ENCODE results near the gene PTGS1.

The PTGS1 gene

DNA sequence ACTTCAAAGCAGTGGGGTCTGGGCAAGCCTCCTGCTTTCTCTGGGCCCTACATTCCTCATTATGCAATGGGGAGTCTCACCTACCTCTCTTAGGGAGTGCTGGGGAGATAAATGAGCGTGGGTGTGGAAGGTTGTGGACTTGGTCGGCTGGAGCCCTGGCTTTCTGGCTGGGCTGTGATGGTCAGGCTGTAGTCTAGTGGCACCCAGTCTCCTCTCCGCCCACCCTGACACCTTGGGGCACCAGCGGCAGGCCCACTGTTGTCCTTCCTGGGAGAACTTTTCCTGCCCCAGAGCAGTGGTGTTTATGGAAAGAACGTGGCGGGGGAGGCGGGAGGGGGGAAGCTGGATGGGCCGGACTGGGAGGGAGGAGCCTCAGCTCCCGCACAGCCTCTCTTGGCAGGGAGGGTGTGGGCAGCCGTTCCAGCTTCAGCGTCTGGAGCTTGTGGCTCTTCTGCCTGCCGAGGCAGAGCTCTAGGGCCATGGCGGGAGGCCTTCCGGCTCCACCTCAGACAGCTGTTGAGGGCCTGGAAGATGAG, 4.1 kb downstream of the PTGS1 start:
- no peak for DNase-seq (ENCODE audit: low read depth)

- no peak for DNase-seq (ENCODE audit: low read depth)
Measured at GRCh38 chr9:122376796-122377195, 6.0 kb downstream of the PTGS1 start.

GRCh38 chr9:122377241-122378164, 6.7 kb downstream of the PTGS1 start:
- no peak for DNase-seq (ENCODE audit: low read depth)

GRCh38 chr9:122378236-122378635, 7.4 kb downstream of the PTGS1 start:
- no peak for DNase-seq (ENCODE audit: low read depth)

- no peak for DNase-seq (ENCODE audit: low read depth)
Measured at GRCh38 chr9:122379340-122379739, 8.5 kb downstream of the PTGS1 start.

- no peak for DNase-seq (ENCODE audit: low read depth)
Measured at GRCh38 chr9:122380293-122380692, 9.5 kb downstream of the PTGS1 start.

- no peak for DNase-seq (ENCODE audit: low read depth)
Measured at GRCh38 chr9:122381206-122381950, 10.6 kb downstream of the PTGS1 start.

- DNase-seq (ENCODE audit: low read depth) = no peak
Measured at GRCh38 chr9:122382901-122383850, 12.4 kb downstream of the PTGS1 start.

GRCh38 chr9:122383992-122384461, 13.2 kb downstream of the PTGS1 start:
- DNase-seq (ENCODE audit: low read depth) = no peak

DNA sequence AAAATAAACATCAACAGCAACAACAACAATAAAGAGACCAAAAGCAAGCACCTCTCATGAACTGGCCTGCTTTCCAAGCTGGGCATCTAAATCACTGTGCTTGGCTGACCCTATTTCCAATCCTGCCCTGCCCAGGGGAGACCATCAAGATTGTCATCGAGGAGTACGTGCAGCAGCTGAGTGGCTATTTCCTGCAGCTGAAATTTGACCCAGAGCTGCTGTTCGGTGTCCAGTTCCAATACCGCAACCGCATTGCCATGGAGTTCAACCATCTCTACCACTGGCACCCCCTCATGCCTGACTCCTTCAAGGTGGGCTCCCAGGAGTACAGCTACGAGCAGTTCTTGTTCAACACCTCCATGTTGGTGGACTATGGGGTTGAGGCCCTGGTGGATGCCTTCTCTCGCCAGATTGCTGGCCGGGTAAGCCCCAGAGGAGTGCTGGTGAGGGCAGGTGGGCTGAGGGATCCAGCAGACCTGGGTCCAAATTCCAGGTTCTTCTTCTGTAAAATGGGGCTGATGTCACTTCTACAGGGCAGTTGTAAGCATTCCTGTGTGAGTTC, 15.6 kb downstream of the PTGS1 start:
- DNase-seq (ENCODE audit: low read depth) = no peak

DNA sequence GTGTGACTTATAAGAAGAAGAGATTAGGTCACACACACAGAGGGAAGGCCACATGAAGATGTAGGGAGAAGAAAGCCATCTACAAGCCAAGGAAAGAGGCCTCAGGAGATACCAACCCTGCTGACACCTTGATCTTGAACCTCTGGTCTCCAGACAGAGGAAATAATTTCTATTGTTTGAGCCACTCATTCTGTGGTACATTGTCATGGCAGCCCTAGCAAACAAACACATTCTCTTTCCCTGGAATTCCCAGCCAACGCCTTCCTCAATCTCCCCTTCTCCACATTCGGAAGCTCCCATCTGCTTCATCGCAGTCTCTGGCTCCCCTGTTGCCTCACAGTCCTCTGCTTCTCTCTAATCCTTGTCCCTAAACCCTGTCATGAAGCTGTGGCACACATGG, 16.7 kb downstream of the PTGS1 start:
- no peak for DNase-seq (ENCODE audit: low read depth)

DNA sequence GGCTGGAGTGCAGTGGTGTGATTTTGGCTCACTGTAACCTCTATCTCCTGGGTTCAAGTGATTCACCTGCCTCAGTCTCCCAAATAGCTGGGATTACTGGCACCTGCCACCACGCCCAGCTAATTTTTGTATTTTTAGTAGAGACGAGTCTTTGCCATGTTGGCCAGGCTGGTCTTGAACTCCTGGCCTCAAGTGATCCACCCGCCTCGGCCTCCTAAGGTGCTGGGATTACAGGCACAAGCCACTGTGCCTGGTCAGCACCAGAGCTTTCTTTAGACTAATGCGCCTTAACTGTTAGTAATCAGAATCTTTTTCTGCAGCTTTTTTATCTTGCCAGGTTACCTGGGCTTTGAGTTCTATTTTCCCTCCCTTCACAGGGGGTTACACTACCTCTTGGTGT, 18.4 kb downstream of the PTGS1 start:
- DNase-seq (ENCODE audit: low read depth) = no peak

DNA sequence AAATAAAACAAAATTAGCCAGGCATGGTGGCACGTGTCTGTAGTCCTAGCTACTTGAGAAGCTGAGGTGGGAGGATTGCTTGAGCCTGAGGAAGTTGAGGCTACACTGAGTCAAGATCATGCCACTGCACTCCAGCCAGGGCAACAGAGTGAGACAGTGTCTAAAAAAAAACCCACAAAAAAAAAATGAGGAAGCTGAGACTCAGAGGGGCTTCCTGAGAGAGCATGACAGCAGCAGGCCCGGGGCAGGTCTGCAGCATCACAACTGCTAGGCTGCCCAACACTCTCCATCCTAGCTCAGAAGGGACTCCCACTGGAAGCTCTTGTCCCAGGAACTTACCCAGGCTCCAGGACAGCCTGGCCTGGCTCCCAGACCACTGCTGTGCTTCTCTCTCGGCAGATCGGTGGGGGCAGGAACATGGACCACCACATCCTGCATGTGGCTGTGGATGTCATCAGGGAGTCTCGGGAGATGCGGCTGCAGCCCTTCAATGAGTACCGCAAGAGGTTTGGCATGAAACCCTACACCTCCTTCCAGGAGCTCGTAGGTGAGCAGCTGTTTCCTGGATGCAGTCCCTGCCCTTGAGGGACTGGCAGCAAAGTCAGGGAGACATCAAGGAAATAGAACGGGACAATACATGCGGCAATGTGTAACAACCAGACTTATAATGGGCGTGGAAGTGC, 19.1 kb downstream of the PTGS1 start:
- DNase-seq (ENCODE audit: low read depth) = no peak

DNA sequence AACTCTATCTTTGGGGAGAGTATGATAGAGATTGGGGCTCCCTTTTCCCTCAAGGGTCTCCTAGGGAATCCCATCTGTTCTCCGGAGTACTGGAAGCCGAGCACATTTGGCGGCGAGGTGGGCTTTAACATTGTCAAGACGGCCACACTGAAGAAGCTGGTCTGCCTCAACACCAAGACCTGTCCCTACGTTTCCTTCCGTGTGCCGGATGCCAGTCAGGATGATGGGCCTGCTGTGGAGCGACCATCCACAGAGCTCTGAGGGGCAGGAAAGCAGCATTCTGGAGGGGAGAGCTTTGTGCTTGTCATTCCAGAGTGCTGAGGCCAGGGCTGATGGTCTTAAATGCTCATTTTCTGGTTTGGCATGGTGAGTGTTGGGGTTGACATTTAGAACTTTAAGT, 21.5 kb downstream of the PTGS1 start:
- DNase-seq (ENCODE audit: low read depth) = no peak

DNA sequence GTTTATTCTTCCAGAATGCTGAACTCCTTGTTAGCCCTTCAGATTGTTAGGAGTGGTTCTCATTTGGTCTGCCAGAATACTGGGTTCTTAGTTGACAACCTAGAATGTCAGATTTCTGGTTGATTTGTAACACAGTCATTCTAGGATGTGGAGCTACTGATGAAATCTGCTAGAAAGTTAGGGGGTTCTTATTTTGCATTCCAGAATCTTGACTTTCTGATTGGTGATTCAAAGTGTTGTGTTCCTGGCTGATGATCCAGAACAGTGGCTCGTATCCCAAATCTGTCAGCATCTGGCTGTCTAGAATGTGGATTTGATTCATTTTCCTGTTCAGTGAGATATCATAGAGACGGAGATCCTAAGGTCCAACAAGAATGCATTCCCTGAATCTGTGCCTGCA, 21.9 kb downstream of the PTGS1 start:
- DNase-seq (ENCODE audit: low read depth) = no peak

DNA sequence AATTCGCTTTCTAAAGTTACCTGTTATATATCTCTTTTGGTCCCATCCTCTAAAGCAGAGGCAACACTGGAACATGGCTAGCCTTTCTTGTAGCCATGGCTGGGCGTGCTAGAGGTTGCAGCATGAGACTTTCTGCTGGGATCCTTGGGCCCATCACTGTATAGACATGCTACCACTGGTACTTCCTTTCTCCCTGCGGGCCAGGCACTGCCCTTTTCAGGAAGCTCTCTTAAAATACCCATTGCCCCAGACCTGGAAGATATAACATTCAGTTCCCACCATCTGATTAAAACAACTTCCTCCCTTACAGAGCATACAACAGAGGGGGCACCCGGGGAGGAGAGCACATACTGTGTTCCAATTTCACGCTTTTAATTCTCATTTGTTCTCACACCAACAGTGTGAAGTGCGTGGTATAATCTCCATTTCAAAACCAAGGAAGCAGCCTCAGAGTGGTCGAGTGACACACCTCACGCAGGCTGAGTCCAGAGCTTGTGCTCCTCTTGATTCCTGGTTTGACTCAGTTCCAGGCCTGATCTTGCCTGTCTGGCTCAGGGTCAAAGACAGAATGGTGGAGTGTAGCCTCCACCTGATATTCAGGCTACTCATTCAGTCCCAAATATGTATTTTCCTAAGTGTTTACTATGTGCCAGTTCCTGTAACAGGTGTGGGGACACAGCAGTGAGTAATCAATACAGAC, 22.6 kb downstream of the PTGS1 start:
- no peak for DNase-seq (ENCODE audit: low read depth)

DNA sequence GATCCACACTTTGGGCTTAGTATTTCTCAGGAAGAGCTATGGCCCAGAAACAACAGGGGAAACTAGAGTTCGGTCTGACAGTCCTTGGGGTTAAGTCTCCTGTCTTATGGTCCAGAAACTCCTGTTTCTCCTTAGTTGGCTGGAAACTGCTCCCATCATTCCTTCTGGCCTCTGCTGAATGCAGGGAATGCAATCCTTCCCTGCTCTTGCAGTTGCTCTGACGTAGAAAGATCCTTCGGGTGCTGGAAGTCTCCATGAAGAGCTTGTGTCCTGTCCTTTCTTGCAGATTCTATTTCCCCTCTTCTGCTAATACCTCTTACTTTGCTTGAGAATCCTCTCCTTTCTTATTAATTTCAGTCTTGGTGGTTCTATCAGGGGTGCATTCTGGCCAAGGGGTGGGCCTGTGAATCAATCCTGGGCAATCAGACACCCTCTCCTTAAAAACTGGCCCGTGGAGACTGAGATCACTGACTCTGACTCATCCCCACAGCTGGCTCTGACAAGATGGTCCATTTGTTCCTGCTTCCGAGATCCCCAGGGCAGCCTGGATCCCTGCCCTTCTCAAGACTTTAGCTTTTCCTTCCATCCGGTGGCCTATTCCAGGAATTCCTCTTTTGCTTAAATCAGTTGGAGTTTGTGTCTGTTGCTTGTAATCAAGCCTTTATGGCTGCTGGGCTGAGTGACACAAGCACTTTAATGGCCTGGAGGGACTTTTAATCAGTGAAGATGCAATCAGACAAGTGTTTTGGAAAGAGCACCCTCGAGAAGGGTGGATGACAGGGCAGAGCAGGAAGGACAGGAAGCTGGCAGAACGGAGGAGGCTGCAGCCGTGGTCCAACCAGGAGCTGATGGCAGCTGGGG, 23.7 kb downstream of the PTGS1 start:
- DNase-seq (ENCODE audit: low read depth) = no peak

GRCh38 chr9:122396614-122397148, 25.9 kb downstream of the PTGS1 start:
- no peak for DNase-seq (ENCODE audit: low read depth)

DNA sequence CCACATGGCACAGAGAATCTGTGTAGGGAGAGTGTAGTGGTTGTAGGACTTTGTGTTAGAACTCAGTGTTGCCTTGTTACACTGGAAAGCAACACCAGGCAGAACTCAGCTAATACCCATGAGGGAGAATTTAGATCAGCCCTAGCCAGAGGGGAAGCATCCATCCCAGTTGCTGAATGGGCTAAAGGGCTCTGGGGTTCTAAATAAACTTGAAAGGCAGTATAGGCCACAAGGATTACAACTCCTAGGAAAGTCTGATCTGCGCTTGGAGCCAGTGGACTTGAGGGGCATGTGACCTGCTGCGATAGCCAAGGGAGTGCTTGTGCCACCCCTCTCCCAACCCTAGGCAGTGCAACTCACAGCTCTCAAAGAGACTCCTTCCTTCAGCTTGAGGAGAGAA, 26.9 kb downstream of the PTGS1 start:
- no peak for DNase-seq (ENCODE audit: low read depth)
